ENCODE measurements around the gene SH3RF1.

Gene SH3RF1

DNA sequence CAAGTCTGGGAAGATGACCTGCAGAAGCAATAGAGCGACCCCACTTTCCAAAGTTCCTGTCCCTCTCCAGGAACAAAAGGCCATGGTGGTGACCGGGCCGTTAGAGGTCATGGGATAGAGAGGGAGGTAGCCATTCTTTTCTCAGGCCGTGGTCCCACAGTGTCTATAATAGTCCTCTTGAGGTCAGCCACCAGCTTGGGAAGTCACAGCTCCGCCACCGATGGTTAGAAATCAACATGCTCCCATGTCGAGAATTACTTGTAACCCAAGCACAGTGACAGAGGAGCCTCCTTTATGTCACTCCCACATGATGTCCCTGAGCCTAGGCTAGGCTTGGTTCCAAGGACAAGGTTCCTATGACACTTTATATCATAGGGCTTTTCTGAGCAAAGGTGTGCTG is 212.4 kb downstream of the SH3RF1 start:
- no peaks in the 10 kb centered on the region; the same call in 1 of the 2 replicates for H3K27me3 ChIP-seq (ENCODE audit: control insufficient read depth, insufficient read depth, low read length)
- H3K4me3 ChIP-seq (ENCODE audit: low read length) = no peak overlapping the region
- no peak overlapping the region for H3K27ac ChIP-seq (ENCODE audit: low read length)
- no peaks in the 10 kb centered on the region for H3K36me3 ChIP-seq (ENCODE audit: control insufficient read depth, insufficient read depth, low read length)
- DNase-seq (ENCODE audit: low read depth, low spot score) = no peak
- no CpG with 5 or more reads among the region's 7 CpGs for WGBS (ENCODE audit: insufficient coverage, insufficient read length)
- no peaks in the 10 kb centered on the region for H3K4me1 ChIP-seq (ENCODE audit: control insufficient read depth, insufficient read depth, low read length)
- no peaks in the 10 kb centered on the region for H3K9me3 ChIP-seq (ENCODE audit: control insufficient read depth, insufficient read depth, low read length)

DNA sequence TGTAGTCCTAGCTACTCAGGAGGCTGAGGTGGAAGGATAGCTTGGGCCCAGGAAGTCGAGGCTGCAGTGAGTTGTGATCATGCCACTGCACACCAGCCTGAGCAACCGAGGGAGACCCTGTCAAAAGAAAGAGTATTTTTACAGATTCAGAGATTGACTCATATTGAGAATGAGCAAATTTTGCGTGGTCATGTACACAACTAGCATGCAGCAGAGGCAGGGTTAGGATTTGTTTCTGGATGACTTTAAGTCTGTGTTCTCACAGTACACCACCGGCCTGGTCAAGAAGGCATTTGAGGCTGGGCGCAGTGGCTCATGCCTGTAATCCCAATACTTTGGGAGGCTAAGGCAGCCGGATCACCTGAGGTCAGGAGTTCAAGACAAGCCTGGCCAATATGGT is 215.9 kb downstream of the SH3RF1 start:
- WGBS (ENCODE audit: insufficient coverage, insufficient read length) = no CpG with 5 or more reads among the region's 6 CpGs
- no peak for DNase-seq (ENCODE audit: low read depth, low spot score)
- Histone ChIP-seq H3K27ac (ENCODE audit: low read length) (no peak overlapping the region), H3K36me3 (ENCODE audit: control insufficient read depth, insufficient read depth, low read length) (no peaks in the 10 kb centered on the region), H3K9me3 (ENCODE audit: control insufficient read depth, insufficient read depth, low read length) (no peaks in the 10 kb centered on the region), H3K4me1 (ENCODE audit: control insufficient read depth, insufficient read depth, low read length) (no peaks in the 10 kb centered on the region), H3K4me3 (ENCODE audit: low read length) (no peak overlapping the region), H3K27me3 (ENCODE audit: control insufficient read depth, insufficient read depth, low read length) (no peaks in the 10 kb centered on the region; the same call in 1 of the 2 replicates)

DNA sequence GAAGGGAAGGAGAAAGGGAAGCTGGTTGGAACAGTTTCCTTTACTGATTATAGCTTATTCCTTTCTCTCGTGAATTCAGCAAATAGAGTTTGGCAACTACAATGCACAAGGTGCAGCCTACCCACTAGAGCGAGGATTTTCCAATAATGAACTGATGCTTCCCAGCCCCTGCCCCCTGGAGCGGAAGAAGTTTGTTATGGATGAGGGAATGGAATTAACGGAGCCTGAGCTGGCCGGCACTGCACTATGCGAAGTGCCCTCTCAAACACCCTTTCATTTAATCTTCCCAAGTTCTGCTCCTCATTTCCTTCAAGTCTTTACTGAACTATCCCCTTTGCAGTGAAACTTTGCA is 218.2 kb downstream of the SH3RF1 start:
- no peaks in the 10 kb centered on the region for H3K9me3 ChIP-seq (ENCODE audit: control insufficient read depth, insufficient read depth, low read length)
- H3K27ac ChIP-seq (ENCODE audit: low read length) = no peak overlapping the region
- H3K4me3 ChIP-seq (ENCODE audit: low read length) = no peak overlapping the region
- H3K4me1 ChIP-seq (ENCODE audit: control insufficient read depth, insufficient read depth, low read length) = no peaks in the 10 kb centered on the region
- no CpG with 5 or more reads among the region's 6 CpGs for WGBS (ENCODE audit: insufficient coverage, insufficient read length)
- no peak for DNase-seq (ENCODE audit: low read depth, low spot score)
- H3K36me3 ChIP-seq (ENCODE audit: control insufficient read depth, insufficient read depth, low read length) = no peaks in the 10 kb centered on the region
- H3K27me3 ChIP-seq (ENCODE audit: control insufficient read depth, insufficient read depth, low read length) = no peaks in the 10 kb centered on the region

DNA sequence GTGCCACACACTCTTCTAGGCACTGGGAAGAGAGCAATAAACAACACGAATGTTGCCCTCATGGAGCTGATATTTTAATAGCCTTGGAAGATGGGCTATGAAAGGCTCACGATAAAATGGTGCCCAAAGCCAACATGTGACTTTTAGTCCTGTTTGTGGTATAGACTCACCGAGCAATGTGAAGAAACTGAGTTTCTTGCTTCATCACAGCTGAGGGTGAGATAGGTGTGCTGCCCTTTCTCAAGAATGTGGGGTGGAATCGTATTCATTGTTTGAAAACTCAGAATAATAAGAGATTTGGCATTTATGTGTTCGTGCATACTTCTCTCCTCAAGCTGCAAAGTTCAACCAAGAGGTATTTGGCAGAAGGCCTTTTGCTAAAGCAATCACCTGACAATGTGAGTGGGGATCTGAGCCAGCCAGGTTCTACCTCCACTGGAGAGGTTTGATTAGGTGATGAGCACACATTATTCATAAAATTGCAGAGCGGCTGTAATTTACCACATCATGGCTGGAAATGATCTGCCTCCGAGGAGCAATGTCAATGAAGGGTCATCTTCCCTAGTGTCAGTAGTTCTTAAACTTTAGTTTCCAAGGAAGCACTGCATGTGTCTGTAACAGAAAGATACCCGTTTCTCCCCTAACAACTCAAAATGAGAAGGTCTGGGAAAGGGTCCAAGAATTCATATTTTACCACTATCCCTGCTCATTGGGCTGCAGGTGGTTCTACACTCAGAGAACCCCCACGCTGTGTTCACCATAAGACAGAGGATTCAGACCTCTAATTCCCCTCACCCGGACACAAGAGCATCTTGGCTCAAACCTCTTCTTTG is 218.8 kb downstream of the SH3RF1 start:
- Histone ChIP-seq H3K36me3 (ENCODE audit: control insufficient read depth, insufficient read depth, low read length) (no peaks in the 10 kb centered on the region), H3K27me3 (ENCODE audit: control insufficient read depth, insufficient read depth, low read length) (no peaks in the 10 kb centered on the region), H3K4me3 (ENCODE audit: low read length) (no peak overlapping the region), H3K27ac (ENCODE audit: low read length) (no peak overlapping the region), H3K9me3 (ENCODE audit: control insufficient read depth, insufficient read depth, low read length) (no peaks in the 10 kb centered on the region), H3K4me1 (ENCODE audit: control insufficient read depth, insufficient read depth, low read length) (no peaks in the 10 kb centered on the region)
- no CpG with 5 or more reads among the region's 10 CpGs for WGBS (ENCODE audit: insufficient coverage, insufficient read length)
- no peak for DNase-seq (ENCODE audit: low read depth, low spot score)

DNA sequence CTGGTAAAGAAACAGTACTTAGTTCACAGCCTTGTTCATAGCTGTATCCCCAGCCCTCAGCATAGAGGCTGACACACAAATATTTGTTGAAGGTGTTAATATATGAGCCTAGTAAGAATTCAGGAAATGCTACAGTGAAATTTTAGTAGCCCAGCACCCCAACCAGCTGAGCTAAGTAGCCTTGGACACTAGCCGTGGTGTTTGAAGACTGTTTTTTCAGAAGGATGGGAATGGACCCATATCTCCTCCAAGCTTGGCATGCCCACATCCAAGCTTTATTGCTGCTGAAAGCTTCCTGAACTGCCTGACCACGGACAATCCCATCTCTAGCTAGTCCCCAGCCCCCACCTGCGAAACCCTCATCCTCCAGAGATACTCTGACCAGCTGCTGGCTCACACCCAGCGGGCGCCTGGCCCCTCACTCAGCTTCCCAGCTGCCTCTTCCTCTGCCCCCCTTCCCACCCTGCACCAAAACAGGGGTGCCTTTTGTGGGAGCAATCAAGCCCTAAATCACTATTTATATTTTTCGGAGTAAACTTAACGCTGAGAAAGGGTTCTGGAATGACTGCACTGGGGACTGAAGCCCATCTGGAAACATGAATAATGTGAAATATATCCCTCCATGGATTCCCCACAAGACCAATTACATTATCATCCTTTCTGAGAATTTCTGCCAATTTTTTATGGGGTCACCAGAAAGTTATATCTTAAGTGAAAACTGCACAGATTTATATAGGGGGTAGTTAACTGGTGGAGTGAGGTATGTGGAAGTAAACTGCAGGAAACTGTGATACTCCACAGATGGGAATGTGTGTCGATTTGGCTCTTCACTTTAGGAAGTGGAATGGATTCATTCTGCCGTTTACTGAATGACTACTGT is 219.6 kb downstream of the SH3RF1 start:
- Histone ChIP-seq H3K27ac (ENCODE audit: low read length) (no peak overlapping the region), H3K9me3 (ENCODE audit: control insufficient read depth, insufficient read depth, low read length) (no peaks in the 10 kb centered on the region), H3K36me3 (ENCODE audit: control insufficient read depth, insufficient read depth, low read length) (no peaks in the 10 kb centered on the region), H3K4me1 (ENCODE audit: control insufficient read depth, insufficient read depth, low read length) (no peaks in the 10 kb centered on the region), H3K4me3 (ENCODE audit: low read length) (no peak overlapping the region), H3K27me3 (ENCODE audit: control insufficient read depth, insufficient read depth, low read length) (no peaks in the 10 kb centered on the region)
- WGBS (ENCODE audit: insufficient coverage, insufficient read length) = no CpG with 5 or more reads among the region's 9 CpGs
- no peak for DNase-seq (ENCODE audit: low read depth, low spot score)

DNA sequence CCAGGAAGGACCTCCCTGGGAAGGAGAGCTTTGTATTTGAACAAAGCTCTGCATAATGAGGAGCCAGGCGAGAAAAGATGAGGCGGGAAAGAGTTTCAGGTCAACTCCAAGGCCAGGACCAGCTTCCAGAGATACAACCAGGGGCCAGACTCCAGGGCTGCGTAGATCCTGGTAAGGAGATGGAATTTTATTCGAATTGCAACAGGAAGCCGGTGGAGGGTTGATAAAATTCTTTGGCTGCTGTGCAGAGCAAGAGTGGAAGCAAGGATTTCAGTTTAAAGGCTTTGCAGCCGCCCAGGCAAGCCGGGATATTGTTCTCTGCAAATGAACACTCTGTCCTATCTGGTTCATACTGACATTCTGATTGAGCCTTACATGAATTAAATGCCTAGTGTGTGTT is 220.5 kb downstream of the SH3RF1 start:
- no CpG with 5 or more reads among the region's 7 CpGs for WGBS (ENCODE audit: insufficient coverage, insufficient read length)
- H3K4me3 ChIP-seq (ENCODE audit: low read length) = no peak overlapping the region
- no peaks in the 10 kb centered on the region for H3K36me3 ChIP-seq (ENCODE audit: control insufficient read depth, insufficient read depth, low read length)
- H3K4me1 ChIP-seq (ENCODE audit: control insufficient read depth, insufficient read depth, low read length) = no peaks in the 10 kb centered on the region
- no peaks in the 10 kb centered on the region for H3K27me3 ChIP-seq (ENCODE audit: control insufficient read depth, insufficient read depth, low read length)
- no peaks in the 10 kb centered on the region for H3K9me3 ChIP-seq (ENCODE audit: control insufficient read depth, insufficient read depth, low read length)
- DNase-seq (ENCODE audit: low read depth, low spot score) = no peak
- H3K27ac ChIP-seq (ENCODE audit: low read length) = no peak overlapping the region

DNA sequence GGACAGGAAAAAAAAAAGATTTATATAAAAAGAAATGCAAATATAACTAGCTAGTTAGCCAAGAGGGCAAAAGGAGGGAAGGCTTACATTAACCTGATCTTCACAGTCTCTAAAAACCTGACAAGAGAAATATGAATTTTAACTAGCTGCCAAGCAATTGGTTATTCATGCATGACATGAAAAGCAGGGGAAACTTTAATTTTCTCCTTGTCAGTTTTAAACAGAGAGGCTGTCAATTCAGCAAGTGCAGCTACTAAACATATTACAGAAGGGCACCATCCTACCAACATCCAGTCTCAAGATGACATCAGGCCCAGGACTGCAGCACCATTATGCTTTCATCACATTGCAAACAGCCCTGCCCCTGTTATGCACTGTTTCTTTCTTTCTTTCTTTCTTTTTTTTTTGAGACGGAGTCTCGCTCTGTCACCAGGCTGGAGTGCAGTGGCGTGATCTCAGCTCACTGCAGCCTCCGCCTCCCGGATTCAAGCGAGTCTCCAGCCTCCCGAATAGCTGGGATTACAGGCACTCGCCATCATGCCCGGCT is 221.8 kb downstream of the SH3RF1 start:
- DNase-seq (ENCODE audit: low read depth, low spot score) = no peak
- WGBS (ENCODE audit: insufficient coverage, insufficient read length) = no CpG with 5 or more reads among the region's 9 CpGs
- Histone ChIP-seq H3K4me3 (ENCODE audit: low read length) (no peak overlapping the region), H3K9me3 (ENCODE audit: control insufficient read depth, insufficient read depth, low read length) (no peaks in the 10 kb centered on the region), H3K27ac (ENCODE audit: low read length) (no peak overlapping the region), H3K4me1 (ENCODE audit: control insufficient read depth, insufficient read depth, low read length) (no peaks in the 10 kb centered on the region), H3K36me3 (ENCODE audit: control insufficient read depth, insufficient read depth, low read length) (no peaks in the 10 kb centered on the region), H3K27me3 (ENCODE audit: control insufficient read depth, insufficient read depth, low read length) (no peaks in the 10 kb centered on the region)

DNA sequence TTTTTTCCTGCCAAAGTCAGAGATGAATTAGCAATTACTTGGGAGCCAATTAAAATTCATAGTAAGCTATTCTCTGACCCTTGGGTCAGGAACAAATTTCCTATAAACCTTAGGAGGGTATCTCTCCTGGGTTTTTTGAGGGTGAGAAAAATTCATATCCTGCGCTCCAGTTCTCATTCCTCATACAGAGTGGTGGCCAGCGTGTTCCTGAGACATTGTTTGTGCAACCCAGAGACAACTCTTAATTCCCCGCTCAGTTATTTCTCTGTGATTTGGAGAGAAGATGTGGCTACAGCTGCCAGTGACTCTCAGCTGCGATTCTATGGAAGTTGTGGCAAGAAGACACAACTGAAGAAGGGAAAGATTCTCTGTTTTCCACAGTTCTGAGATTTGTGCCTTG is 222.8 kb downstream of the SH3RF1 start:
- H3K4me3 ChIP-seq (ENCODE audit: low read length) = no peak overlapping the region
- H3K27me3 ChIP-seq (ENCODE audit: control insufficient read depth, insufficient read depth, low read length) = no peaks in the 10 kb centered on the region
- no peaks in the 10 kb centered on the region for H3K4me1 ChIP-seq (ENCODE audit: control insufficient read depth, insufficient read depth, low read length)
- no peak overlapping the region for H3K27ac ChIP-seq (ENCODE audit: low read length)
- H3K9me3 ChIP-seq (ENCODE audit: control insufficient read depth, insufficient read depth, low read length) = no peaks in the 10 kb centered on the region
- no peaks in the 10 kb centered on the region for H3K36me3 ChIP-seq (ENCODE audit: control insufficient read depth, insufficient read depth, low read length)
- no peak for DNase-seq (ENCODE audit: low read depth, low spot score)
- no CpG with 5 or more reads among the region's 4 CpGs for WGBS (ENCODE audit: insufficient coverage, insufficient read length)

DNA sequence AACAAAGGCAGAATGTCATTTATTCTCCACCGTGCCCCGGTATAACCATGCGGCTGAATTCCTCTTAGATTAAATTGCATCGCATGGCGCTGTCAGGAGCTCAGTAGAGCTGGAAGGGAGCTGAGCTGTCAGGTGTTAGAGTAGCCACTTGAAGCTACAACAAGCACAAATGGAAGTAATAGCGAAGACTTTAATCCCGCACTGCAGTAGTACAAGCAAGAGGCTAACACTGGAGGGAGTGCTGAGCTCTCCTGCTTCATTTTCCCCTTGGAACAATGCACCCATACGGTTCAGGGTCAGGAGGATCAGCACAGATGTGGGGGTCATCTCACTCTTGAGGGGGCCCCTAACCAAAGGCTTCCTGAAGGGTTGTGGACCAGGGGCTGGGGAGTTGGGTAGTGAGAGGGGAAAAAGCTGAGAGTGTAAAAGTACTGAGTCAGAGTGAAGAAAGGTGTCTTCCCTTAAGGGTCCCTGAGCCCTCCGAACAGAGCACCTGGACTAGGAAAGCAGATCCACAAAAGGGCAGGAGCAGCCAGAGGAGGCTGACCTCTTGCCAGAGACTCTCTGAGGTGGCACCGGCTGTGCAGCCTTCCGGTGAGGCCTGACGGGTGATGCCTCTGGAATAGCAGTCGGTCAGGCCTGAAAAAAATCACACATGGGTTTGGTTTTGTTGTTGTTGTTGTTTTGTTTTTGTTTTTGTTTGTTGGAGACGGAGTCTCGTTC is 224.7 kb downstream of the SH3RF1 start:
- H3K27ac ChIP-seq (ENCODE audit: low read length) = no peak overlapping the region
- H3K27me3 ChIP-seq (ENCODE audit: control insufficient read depth, insufficient read depth, low read length) = no peaks in the 10 kb centered on the region
- no peaks in the 10 kb centered on the region for H3K36me3 ChIP-seq (ENCODE audit: control insufficient read depth, insufficient read depth, low read length)
- H3K4me3 ChIP-seq (ENCODE audit: low read length) = no peak overlapping the region
- H3K4me1 ChIP-seq (ENCODE audit: control insufficient read depth, insufficient read depth, low read length) = no peaks in the 10 kb centered on the region
- no CpG with 5 or more reads among the region's 15 CpGs for WGBS (ENCODE audit: insufficient coverage, insufficient read length)
- no peaks in the 10 kb centered on the region for H3K9me3 ChIP-seq (ENCODE audit: control insufficient read depth, insufficient read depth, low read length)
- DNase-seq (ENCODE audit: low read depth, low spot score) = no peak
